Prostate gland (tissue), 2 donors: ENCODE data around the gene NET1.

ENCODE experiments used
- POLR2AphosphoS5 ChIP-seq: sonication (generic); formaldehyde crosslinking; IDR thresholded peaks from one replicate; pipeline ENCODE4 v1.6.1; 2017; ENCODE audit warnings: antibody characterized with exemption
- TF ChIP-seq, protein P1 (sequence below), 4 experiments: fragments of 200-600 bp in 2 of 4; fragments of 450-650 bp in 2 of 4; sonication (generic) in 2 of 4; IDR thresholded peaks; 1 replicate in 3 of 4; 2 replicates in 1 of 4; pipeline ENCODE4 v1.5.1; 2016 to 2019; ENCODE audit warnings: antibody characterized with exemption in 4 of 4, mild to moderate bottlenecking in 2 of 4, moderate library complexity in 2 of 4

GRCh38 chr10:5440206-5440605, 27.8 kb downstream of the NET1 start:
- TF ChIP-seq, protein P1, sequence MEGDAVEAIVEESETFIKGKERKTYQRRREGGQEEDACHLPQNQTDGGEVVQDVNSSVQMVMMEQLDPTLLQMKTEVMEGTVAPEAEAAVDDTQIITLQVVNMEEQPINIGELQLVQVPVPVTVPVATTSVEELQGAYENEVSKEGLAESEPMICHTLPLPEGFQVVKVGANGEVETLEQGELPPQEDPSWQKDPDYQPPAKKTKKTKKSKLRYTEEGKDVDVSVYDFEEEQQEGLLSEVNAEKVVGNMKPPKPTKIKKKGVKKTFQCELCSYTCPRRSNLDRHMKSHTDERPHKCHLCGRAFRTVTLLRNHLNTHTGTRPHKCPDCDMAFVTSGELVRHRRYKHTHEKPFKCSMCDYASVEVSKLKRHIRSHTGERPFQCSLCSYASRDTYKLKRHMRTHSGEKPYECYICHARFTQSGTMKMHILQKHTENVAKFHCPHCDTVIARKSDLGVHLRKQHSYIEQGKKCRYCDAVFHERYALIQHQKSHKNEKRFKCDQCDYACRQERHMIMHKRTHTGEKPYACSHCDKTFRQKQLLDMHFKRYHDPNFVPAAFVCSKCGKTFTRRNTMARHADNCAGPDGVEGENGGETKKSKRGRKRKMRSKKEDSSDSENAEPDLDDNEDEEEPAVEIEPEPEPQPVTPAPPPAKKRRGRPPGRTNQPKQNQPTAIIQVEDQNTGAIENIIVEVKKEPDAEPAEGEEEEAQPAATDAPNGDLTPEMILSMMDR (IDR thresholded peaks at IDR 0.05), result no peak
- TF ChIP-seq POLR2AphosphoS5, result no peak
